Lung (tissue), 12 donors: ENCODE measurements around the gene ZNF586. TPM values are rescaled to one million over a fixed set of nuclear protein-coding genes. Genes with fewer than 3 reads are reported as not detected.
A peak's percentile ranks its signal among the peaks of the same experiment; 100 is the strongest.
"Not testable (repeated sequence)": the region's sequence is repeated elsewhere in the genome, so short reads cannot be mapped to it uniquely, and the experiment has no call there.

Experiments
- ATAC-seq: fragments of 200-7000 bp; cut with Tn5 transposase; one replicate; pipeline ENCODE4 v1.9.1; 2020; ENCODE audit warnings: moderate number of reproducible peaks; ENCODE audit not compliant: insufficient read depth, low FRiP score
- DNase-seq, 3 donors: peaks; one replicate each; pipeline ENCODE4 v3.0.0-alpha.2; 2013 to 2017
- H3K27ac ChIP-seq, 2 donors: one replicate each; pipeline ENCODE4 v1.5.1; 2013; ENCODE audit warnings: mild to moderate bottlenecking in 2 of 2, moderate library complexity in 2 of 2, control low read depth in 1 of 2, inconsistent platforms in 1 of 2, low read depth in 1 of 2, low read length in 1 of 2
- H3K27me3 ChIP-seq, 3 donors: one replicate each; pipeline ENCODE4 v1.5.1; 2013; ENCODE audit warnings: low read length in 2 of 3; ENCODE audit not compliant: control insufficient read depth in 3 of 3, insufficient read depth in 3 of 3
- H3K36me3 ChIP-seq, 4 donors: one replicate each; pipeline ENCODE4 v1.5.1; 2013; ENCODE audit warnings: low read length in 4 of 4, mild to moderate bottlenecking in 1 of 4, moderate library complexity in 1 of 4; ENCODE audit not compliant: control insufficient read depth in 4 of 4, insufficient read depth in 4 of 4
- H3K4me1 ChIP-seq, 5 donors: one replicate each; pipeline ENCODE4 v1.5.1; 2013; ENCODE audit warnings: low read length in 5 of 5, mild to moderate bottlenecking in 2 of 5, moderate library complexity in 1 of 5; ENCODE audit not compliant: control insufficient read depth in 5 of 5, insufficient read depth in 5 of 5
- H3K4me3 ChIP-seq: one replicate; pipeline ENCODE4 v1.5.1; 2013; ENCODE audit warnings: mild to moderate bottlenecking, control low read depth, moderate library complexity
- H3K9ac ChIP-seq, 2 donors: one replicate each; pipeline ENCODE4 v1.5.1; 2013; ENCODE audit warnings: low read length in 2 of 2, control low read depth in 1 of 2; ENCODE audit not compliant: insufficient read depth in 1 of 2
- H3K9me3 ChIP-seq, 4 donors: one replicate each; pipeline ENCODE4 v1.5.1; 2013; ENCODE audit warnings: low read length in 3 of 4, mild to moderate bottlenecking in 1 of 4, moderate library complexity in 1 of 4; ENCODE audit not compliant: control insufficient read depth in 4 of 4, insufficient read depth in 3 of 4
- CTCF ChIP-seq: IDR thresholded peaks from 2 replicates; pipeline ENCODE4 v1.5.1; 2012; ENCODE audit warnings: mild to moderate bottlenecking; ENCODE audit errors: control extremely low read depth, extremely low read depth
- WGBS, 2 donors: extraction: QIAGEN DNeasy Blood & Tissue Kit; methylation state at CpG; one replicate each; pipeline ENCODE4 v1.1.7; 2013; 5-methylcytosine and 5-hydroxymethylcytosine counted together
- polyA plus RNA-seq, 2 donors: library from polyadenylated mRNA; stranded (reverse); fragments of 200-250 nt; gene quantifications; one replicate each; pipeline ENCODE4 v1.2.1, GENCODE V29; 2013
- total RNA-seq, 2 donors: library from RNA; depleted of rRNA in 1 of 2; stranded (reverse); fragments of >200 nt in 1 of 2; gene quantifications; one replicate each; pipeline ENCODE4 v1.2.1, GENCODE V29; 2014 to 2021
- donor health status: control.
- donor health status: control.
- donor health status: Bipolar disorder and iron deficiency.
- donor health status: healthy.
- donor health status: DM: yes; HTN: yes; CAD: no.

The ZNF586 gene
- total and polyA plus RNA-seq, 4 donors, result 4.8 to 48.1 (median 11.1) TPM

GRCh38 chr19:57738320-57738719 is 31.2 kb upstream of the ZNF586 start:
- not testable (repeated sequence) for ATAC-seq
- WGBS, 2 donors, result 6 to 8% methylated on average over 10 of the region's 10 CpGs
- DNase-seq, result peak; percentile 44 to 63 (median 56)

GRCh38 chr19:57738770-57739169 is 30.7 kb upstream of the ZNF586 start:
- H3K4me3 ChIP-seq, H3K9ac ChIP-seq, DNase-seq, ATAC-seq, H3K9me3 ChIP-seq, H3K27ac ChIP-seq, H3K27me3 ChIP-seq, H3K36me3 ChIP-seq, H3K4me1 ChIP-seq: not testable (repeated sequence)
- 83 to 93% methylated on average over 7 of the region's 7 CpGs for WGBS, 2 donors

More at GRCh38 chr19:57738320-57738719, 31.2 kb upstream of the ZNF586 start:
- peak; percentile 15 for TF ChIP-seq CTCF
- not testable (repeated sequence) for H3K27me3 ChIP-seq, H3K36me3 ChIP-seq, H3K9ac ChIP-seq, H3K9me3 ChIP-seq, H3K27ac ChIP-seq, H3K4me3 ChIP-seq, H3K4me1 ChIP-seq

- peak within 1 kb of the TSS; percentile 78 to 94 for H3K27ac ChIP-seq
- H3K27me3 ChIP-seq, result no peaks in the 10 kb centered on the region
- peak within 1 kb of the TSS; percentile 69 to 89 for H3K9ac ChIP-seq
- H3K9me3 ChIP-seq, result peaks cover 0 to 29% (median 24%) of the 10 kb centered on the region in 4 donors
- peaks cover 13 to 48% (median 32%) of the 10 kb centered on the region in 4 donors for H3K36me3 ChIP-seq
- ATAC-seq, result peak; percentile 93
- H3K4me1 ChIP-seq, result peaks cover 3 to 19% (median 5%) of the 10 kb centered on the region in 5 donors
- H3K4me3 ChIP-seq, result peak within 1 kb of the TSS; percentile 97
- peak; percentile 89 to 97 (median 96) for DNase-seq
- 2 to 3% methylated on average over 43 to 51 of the region's 51 CpGs for WGBS, 2 donors
- TF ChIP-seq CTCF, result no peak
Observed at GRCh38 chr19:57746580-57747471, 22.6 kb upstream of the ZNF586 start, which contains the start of gene ZNF776. Gene ZNF776 (plus strand): TSS chr19:57746815. CDS start chr19:57747059, 244 bp downstream.

GRCh38 chr19:57747472-57747807 is 22.0 kb upstream of the ZNF586 start:
- H3K9ac ChIP-seq, result peak overlapping the region; percentile 69 to 89
- no peak for TF ChIP-seq CTCF
- no peak for ATAC-seq

More at GRCh38 chr19:57747472-57747807, 22.0 kb upstream of the ZNF586 start:
- H3K4me3 ChIP-seq, result peak overlapping the region; percentile 97
- H3K27me3 ChIP-seq, result no peaks in the 10 kb centered on the region
- peak in 2 of 3 donors; percentile 9 to 13 for DNase-seq
- peaks cover under 1 to 31% (median 28%) of the 10 kb centered on the region in 4 donors for H3K9me3 ChIP-seq
- peaks cover 18 to 54% (median 38%) of the 10 kb centered on the region in 4 donors for H3K36me3 ChIP-seq
- peak overlapping the region in 1 of 2 donors; percentile 78 for H3K27ac ChIP-seq
- peaks cover 3 to 19% (median 5%) of the 10 kb centered on the region in 5 donors for H3K4me1 ChIP-seq
- WGBS, 2 donors, result 43 to 50% methylated on average over 6 of the region's 6 CpGs
